SH-SY5Y (cell line): Measurements from ENCODE around the gene TCP1.

ENCODE experiments used
- GATA2 ChIP-seq: IDR thresholded peaks from 2 replicates; pipeline ENCODE4 v1.6.1; 2011; ENCODE audit warnings: mild to moderate bottlenecking, low read depth, low read length
- GATA3 ChIP-seq: IDR thresholded peaks from 2 replicates; pipeline ENCODE4 v1.6.1; 2011; ENCODE audit warnings: low read depth, mild to moderate bottlenecking, low read length, moderate library complexity

- TF ChIP-seq GATA2 (no peak), GATA3 (no peak)
Observed at GRCh38 chr6:159756508-159756907, 32.9 kb downstream of the TCP1 start.
